Ectodermal cell (in vitro differentiated cells): ENCODE results near the gene LYPD6.

Experiments used
- H3K27ac ChIP-seq: 2 replicates; pipeline ENCODE4 v1.7.0; 2013; ENCODE audit warnings: mild to moderate bottlenecking, low read depth, low read length; ENCODE audit not compliant: insufficient read depth, poor library complexity, severe bottlenecking
- H3K27me3 ChIP-seq: 2 replicates; pipeline ENCODE4 v1.7.0; 2013; ENCODE audit warnings: mild to moderate bottlenecking, low read length; ENCODE audit not compliant: insufficient read depth, control insufficient read depth, poor library complexity, severe bottlenecking
- H3K36me3 ChIP-seq: one replicate; pipeline ENCODE4 v1.7.0; 2013; ENCODE audit warnings: low read length; ENCODE audit not compliant: control insufficient read depth, insufficient read depth
- H3K4me1 ChIP-seq: one replicate; pipeline ENCODE4 v1.7.0; 2013; ENCODE audit warnings: low read length; ENCODE audit not compliant: control insufficient read depth, insufficient read depth
- H3K4me3 ChIP-seq: 2 replicates; pipeline ENCODE4 v1.7.0; 2013; ENCODE audit warnings: low read depth, low read length, control low read depth; ENCODE audit not compliant: insufficient read depth
- H3K9me3 ChIP-seq: 2 replicates; pipeline ENCODE4 v1.7.0; 2013; ENCODE audit warnings: mild to moderate bottlenecking, low read length, moderate library complexity; ENCODE audit not compliant: control insufficient read depth
- WGBS, 2 experiments: methylation state at CpG; one replicate each; pipeline ENCODE4 v1.1.7; 2013; ENCODE audit warnings: missing lambda C conversion rate in 2 of 2; 5-methylcytosine and 5-hydroxymethylcytosine counted together

LYPD6 gene

GRCh38 chr2:149422337-149422990 lies 92.1 kb downstream of the LYPD6 start:
- no peaks in the 10 kb centered on the region for H3K9me3 ChIP-seq
- no peaks in the 10 kb centered on the region for H3K36me3 ChIP-seq
- H3K4me1 ChIP-seq: peaks cover 7% of the 10 kb centered on the region
- 95 to 96% methylated on average over 2 of the region's 2 CpGs for WGBS, 2 experiments
- no peak overlapping the region for H3K27ac ChIP-seq
- no peaks in the 10 kb centered on the region for H3K27me3 ChIP-seq
- no peak overlapping the region for H3K4me3 ChIP-seq

- H3K4me1 ChIP-seq: peaks cover 7% of the 10 kb centered on the region
- no peak overlapping the region for H3K4me3 ChIP-seq
- H3K27ac ChIP-seq: no peak overlapping the region
- no peaks in the 10 kb centered on the region for H3K27me3 ChIP-seq
- no peaks in the 10 kb centered on the region for H3K36me3 ChIP-seq
- H3K9me3 ChIP-seq: no peaks in the 10 kb centered on the region
These were observed 92.6 kb downstream of the LYPD6 start for GRCh38 chr2:149422991-149423338.

GRCh38 chr2:149423630-149424029 lies 93.2 kb downstream of the LYPD6 start:
- Histone ChIP-seq H3K9me3 (no peaks in the 10 kb centered on the region), H3K4me3 (no peak overlapping the region), H3K27me3 (no peaks in the 10 kb centered on the region), H3K27ac (no peak overlapping the region), H3K4me1 (peaks cover under 1% of the 10 kb centered on the region), H3K36me3 (no peaks in the 10 kb centered on the region)
- WGBS, 2 experiments: 94 to 96% methylated on average over 4 of the region's 4 CpGs

DNA sequence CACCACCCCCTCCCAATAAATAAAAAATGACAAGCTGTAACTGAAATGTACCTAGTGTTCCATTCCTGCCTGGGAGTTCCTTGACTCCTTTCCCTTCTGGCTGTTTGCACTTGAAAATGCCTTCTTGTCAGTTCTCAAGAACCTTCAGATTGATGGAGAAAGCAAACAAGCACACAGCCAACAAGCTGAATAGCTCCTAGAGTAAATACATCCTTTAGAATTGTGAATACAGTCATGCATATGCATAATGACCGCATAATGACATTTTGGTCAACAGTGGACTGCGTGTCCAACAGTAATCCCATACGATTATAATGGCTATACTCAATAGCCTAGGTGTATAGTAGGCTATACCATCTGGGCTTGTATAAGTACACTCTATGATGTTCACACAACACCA lies 97.0 kb downstream of the LYPD6 start:
- Histone ChIP-seq H3K36me3 (no peaks in the 10 kb centered on the region), H3K4me3 (no peak overlapping the region), H3K27me3 (no peaks in the 10 kb centered on the region), H3K4me1 (no peaks in the 10 kb centered on the region), H3K27ac (no peak overlapping the region), H3K9me3 (no peaks in the 10 kb centered on the region)
- WGBS, 2 experiments: 94 to 100% methylated on average over 3 of the region's 3 CpGs

GRCh38 chr2:149428783-149429182 lies 98.4 kb downstream of the LYPD6 start:
- WGBS, 2 experiments: 94% methylated on average over 2 of the region's 2 CpGs

DNA sequence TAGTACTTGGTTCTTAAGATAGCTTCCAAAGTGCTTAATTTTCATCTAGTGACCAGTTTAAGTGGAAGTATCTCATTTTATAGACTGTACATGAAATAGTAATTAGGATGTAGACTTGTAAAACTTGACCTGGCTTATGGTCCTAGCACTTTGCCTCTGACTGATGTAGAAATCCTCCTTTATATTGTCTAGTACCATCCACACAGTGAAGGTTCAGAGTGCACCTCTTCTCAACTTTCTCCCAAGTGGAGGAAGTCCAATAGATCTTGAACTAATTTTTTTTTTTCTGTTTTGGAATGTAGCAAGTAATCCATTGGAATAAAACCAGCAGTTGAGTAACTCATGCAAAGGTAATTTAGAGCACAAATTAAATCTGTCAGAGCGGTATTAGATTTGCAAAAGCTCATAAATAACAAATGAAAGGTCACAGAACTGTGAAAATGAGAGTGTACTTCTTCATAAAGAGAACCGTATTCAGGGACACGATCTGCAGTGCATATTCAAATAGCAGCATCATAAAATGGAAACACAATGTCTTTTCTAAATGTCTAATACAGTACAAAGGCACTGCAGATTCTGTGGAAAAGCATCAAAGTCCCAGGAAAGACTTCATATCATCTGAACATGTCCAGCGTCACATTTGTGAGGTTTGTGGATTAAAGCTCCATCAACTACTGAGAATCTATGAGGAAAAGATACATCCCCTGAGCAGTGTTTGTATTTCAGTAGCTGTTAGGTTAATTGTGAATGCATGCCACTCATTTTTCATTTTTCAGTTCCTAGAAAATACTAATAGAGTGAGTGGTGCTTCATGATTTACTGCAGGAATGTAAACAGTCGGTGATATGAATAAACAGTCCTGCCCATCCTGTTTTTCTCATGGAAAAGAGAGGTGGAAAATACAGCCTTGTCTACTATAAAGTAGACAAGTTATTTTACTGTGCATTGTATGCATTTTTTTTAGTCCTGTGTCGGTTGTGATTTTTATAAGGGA lies 100.7 kb downstream of the LYPD6 start:
- Histone ChIP-seq H3K9me3 (no peaks in the 10 kb centered on the region), H3K4me1 (no peaks in the 10 kb centered on the region), H3K27ac (no peak overlapping the region), H3K27me3 (no peaks in the 10 kb centered on the region), H3K4me3 (no peak overlapping the region), H3K36me3 (no peaks in the 10 kb centered on the region)
- WGBS, 2 experiments: 96 to 99% methylated on average over 6 of the region's 6 CpGs

More at GRCh38 chr2:149428783-149429182, 98.4 kb downstream of the LYPD6 start:
- H3K9me3 ChIP-seq: no peaks in the 10 kb centered on the region
- H3K4me1 ChIP-seq: no peaks in the 10 kb centered on the region
- H3K27me3 ChIP-seq: no peaks in the 10 kb centered on the region
- no peaks in the 10 kb centered on the region for H3K36me3 ChIP-seq
- no peak overlapping the region for H3K4me3 ChIP-seq
- H3K27ac ChIP-seq: no peak overlapping the region

DNA sequence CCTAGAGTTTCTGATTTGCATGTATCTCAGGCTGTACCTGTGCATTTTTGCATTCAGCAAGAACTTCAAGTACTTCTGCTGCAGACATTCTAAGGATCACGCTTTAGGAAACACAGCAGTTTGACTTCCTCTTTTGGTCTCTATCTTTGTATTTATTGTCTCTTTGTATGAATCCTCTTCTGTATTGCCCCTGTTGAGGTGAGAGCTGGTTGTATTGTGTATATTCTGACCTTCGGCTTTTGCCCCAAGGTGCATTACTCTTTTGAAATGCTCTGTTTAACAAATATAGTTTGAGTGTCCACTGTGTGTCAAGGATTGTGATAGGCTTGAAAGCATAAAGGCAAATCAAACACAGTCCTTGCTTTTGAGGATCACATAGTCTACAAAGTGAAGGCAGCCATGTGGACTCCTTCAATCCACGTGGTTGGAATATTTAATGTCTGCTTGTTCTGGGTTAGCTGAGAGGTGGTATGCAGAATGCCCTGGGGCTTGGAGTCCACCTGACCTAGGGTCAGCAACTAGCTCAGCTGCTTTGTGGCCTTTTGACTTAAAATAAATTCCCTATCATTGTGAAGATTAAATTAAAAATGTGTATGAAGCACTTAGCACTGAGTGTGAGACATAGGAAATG lies 108.1 kb downstream of the LYPD6 start:
- no peak overlapping the region for H3K4me3 ChIP-seq
- no peaks in the 10 kb centered on the region for H3K9me3 ChIP-seq
- H3K4me1 ChIP-seq: peaks cover 5% of the 10 kb centered on the region
- no peaks in the 10 kb centered on the region for H3K27me3 ChIP-seq
- no peaks in the 10 kb centered on the region for H3K36me3 ChIP-seq
- 90 to 94% methylated on average over 3 of the region's 3 CpGs for WGBS, 2 experiments
- H3K27ac ChIP-seq: no peak overlapping the region

- Histone ChIP-seq H3K36me3 (no peaks in the 10 kb centered on the region), H3K9me3 (no peaks in the 10 kb centered on the region), H3K4me3 (no peak overlapping the region), H3K4me1 (peaks cover 5% of the 10 kb centered on the region), H3K27ac (no peak overlapping the region), H3K27me3 (no peaks in the 10 kb centered on the region)
- 97 to 100% methylated on average over 1 to 3 of the region's 3 CpGs for WGBS, 2 experiments
These were observed 110.9 kb downstream of the LYPD6 start for GRCh38 chr2:149441255-149441654.

DNA sequence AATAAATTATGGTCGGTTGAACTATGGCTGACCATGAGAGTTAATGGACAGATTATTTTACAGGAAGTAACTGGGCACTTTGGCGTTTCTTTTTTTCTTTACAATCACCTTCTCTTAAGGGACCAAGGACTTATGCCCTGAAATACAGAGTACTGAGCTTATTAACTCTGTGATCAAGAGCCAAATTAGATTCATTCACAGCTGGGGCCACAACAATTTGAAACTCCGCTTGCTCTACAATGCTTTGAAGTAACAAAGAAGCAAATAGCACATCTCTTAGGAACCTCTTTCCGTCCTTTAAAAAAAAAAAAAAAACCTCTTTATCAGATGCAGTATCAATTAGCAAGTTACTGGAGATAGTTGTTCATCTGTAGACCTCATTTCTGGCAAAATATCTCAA lies 112.0 kb downstream of the LYPD6 start:
- no peak overlapping the region for H3K27ac ChIP-seq
- no peak overlapping the region for H3K4me3 ChIP-seq
- H3K9me3 ChIP-seq: no peaks in the 10 kb centered on the region
- H3K27me3 ChIP-seq: no peaks in the 10 kb centered on the region
- H3K36me3 ChIP-seq: no peaks in the 10 kb centered on the region
- H3K4me1 ChIP-seq: peaks cover 5% of the 10 kb centered on the region
- WGBS, 2 experiments: 75 to 85% methylated on average over 4 of the region's 4 CpGs

DNA sequence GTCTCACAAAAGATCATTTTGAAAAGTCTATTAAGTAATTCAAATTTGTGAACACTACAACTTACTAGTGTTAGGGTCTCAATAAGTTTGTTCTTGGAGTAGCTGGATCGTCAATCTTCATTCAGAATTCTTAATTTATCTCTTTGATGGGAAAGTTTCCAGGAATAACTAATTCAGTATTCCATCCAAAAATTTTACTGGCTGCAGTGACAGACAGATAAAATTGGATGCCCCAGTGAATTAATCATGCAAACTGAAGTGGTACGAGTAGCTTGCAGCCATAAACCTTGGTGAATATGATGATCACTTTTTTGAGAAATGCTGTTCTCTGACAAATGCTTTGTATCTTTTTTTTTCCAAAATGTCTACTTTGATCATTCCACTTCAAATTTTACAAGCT lies 112.8 kb downstream of the LYPD6 start:
- Histone ChIP-seq H3K4me3 (no peak overlapping the region), H3K4me1 (peaks cover 5% of the 10 kb centered on the region), H3K27ac (no peak overlapping the region), H3K36me3 (no peaks in the 10 kb centered on the region), H3K27me3 (no peaks in the 10 kb centered on the region), H3K9me3 (no peaks in the 10 kb centered on the region)
- WGBS, 2 experiments: 100% methylated on average over 1 to 2 of the region's 2 CpGs
